Posterior vena cava (tissue), 2 donors: Measurements from ENCODE around the gene PLEKHH1. TPM values are rescaled to one million over a fixed set of nuclear protein-coding genes. Genes with fewer than 3 reads are reported as not detected.
"Not testable (repeated sequence)": the region's sequence is repeated elsewhere in the genome, so short reads cannot be mapped to it uniquely, and the experiment has no call there.

Experiments used
- DNase-seq: peaks from one replicate; pipeline ENCODE4 v3.0.0-alpha.2; 2020; ENCODE audit warnings: low spot score
- intact Hi-C, 2 donors: fragments of 100-400 bp; cut with DNase I; formaldehyde crosslinking; loops; one replicate each; pipeline versions ENCODE4 v1.14.1 to v1.14.2; 2022 to 2023
- total RNA-seq, 2 donors: library from RNA; stranded (reverse); fragmentation: NEBNext Ultra II Directional; extraction: Animal tissue kit (Norgen Biotek cat#: 25700); gene quantifications; one replicate each; pipeline ENCODE4 v1.2.1, GENCODE V29; 2021
- donor health status: DM: yes; HTN: yes; CAD: no.
- donor health status: DM: yes; HTN: yes; CAD: no.

The PLEKHH1 gene
- total RNA-seq, 2 donors from 2014 or later: 1.4 to 1.8 TPM

GRCh38 chr14:67574806-67575205 lies 41.7 kb downstream of the PLEKHH1 start:
- intact Hi-C loops: loop anchor here in 1 of 2 donors (5.0 kb wide), 2 partner anchors 48 to 148 kb away; no protein-coding TSS in a partner anchor
- peak; percentile 47 for DNase-seq

- DNase-seq: peak; percentile 74
- intact Hi-C loops: no loop called here
These were observed 42.6 kb downstream of the PLEKHH1 start for GRCh38 chr14:67575684-67576083.

- peak; percentile 36 for DNase-seq
- intact Hi-C loops: no loop called here
These were observed 43.3 kb downstream of the PLEKHH1 start for GRCh38 chr14:67576216-67576955.

- intact Hi-C loops: no loop called here
- peak; percentile 52 for DNase-seq
These were observed 44.2 kb downstream of the PLEKHH1 start for GRCh38 chr14:67577181-67577808.

GRCh38 chr14:67577909-67578749 lies 45.0 kb downstream of the PLEKHH1 start:
- intact Hi-C loops: no loop called here
- no peak for DNase-seq

- no peak for DNase-seq
- intact Hi-C loops: no loop called here
These were observed 46.0 kb downstream of the PLEKHH1 start for GRCh38 chr14:67579040-67579439.

GRCh38 chr14:67579636-67580035 lies 46.5 kb downstream of the PLEKHH1 start:
- DNase-seq: no peak
- intact Hi-C loops: loop anchor here in 1 of 2 donors (10.0 kb wide), 1 partner anchor 125 kb away; the partner anchor contains the start of gene RDH12

GRCh38 chr14:67580336-67581171 lies 47.5 kb downstream of the PLEKHH1 start:
- DNase-seq: no peak
- intact Hi-C loops: loop anchor here in 1 of 2 donors (10.0 kb wide), 1 partner anchor 124 kb away; the partner anchor contains the start of gene RDH12

GRCh38 chr14:67581643-67582042 lies 48.6 kb downstream of the PLEKHH1 start:
- intact Hi-C loops: loop anchor here in 1 of 2 donors (10.0 kb wide), 1 partner anchor 123 kb away; the partner anchor contains the start of gene RDH12
- no peak for DNase-seq

- intact Hi-C loops: loop anchor here in 1 of 2 donors (10.0 kb wide), 1 partner anchor 123 kb away; the partner anchor contains the start of gene RDH12
- no peak for DNase-seq
These were observed 49.0 kb downstream of the PLEKHH1 start for GRCh38 chr14:67582061-67582460.

- intact Hi-C loops: loop anchor here in 1 of 2 donors (10.0 kb wide), 1 partner anchor 121 kb away; the partner anchor contains the start of gene RDH12
- DNase-seq: no peak
These were observed 50.9 kb downstream of the PLEKHH1 start for GRCh38 chr14:67583711-67584644.

GRCh38 chr14:67584978-67585377 lies 51.9 kb downstream of the PLEKHH1 start:
- no peak for DNase-seq
- intact Hi-C loops: loop anchor here in 1 of 2 donors (10.0 kb wide), 1 partner anchor 120 kb away; the partner anchor contains the start of gene RDH12

- no peak for DNase-seq
- intact Hi-C loops: loop anchor here in 1 of 2 donors (10.0 kb wide), 1 partner anchor 118 kb away; the partner anchor contains the start of gene RDH12
These were observed 53.3 kb downstream of the PLEKHH1 start for GRCh38 chr14:67586369-67586768.

- intact Hi-C loops: loop anchor here in 1 of 2 donors (10.0 kb wide), 1 partner anchor 116 kb away; the partner anchor contains the start of gene RDH12
- no peak for DNase-seq
These were observed 56.2 kb downstream of the PLEKHH1 start for GRCh38 chr14:67589204-67589770.

GRCh38 chr14:67593650-67594049 lies 60.6 kb downstream of the PLEKHH1 start:
- intact Hi-C loops, DNase-seq: not testable (repeated sequence)

GRCh38 chr14:67595392-67595791 lies 62.3 kb downstream of the PLEKHH1 start:
- no peak for DNase-seq
- intact Hi-C loops: no loop called here
